Stimulated activated CD8-positive, alpha-beta memory T cell treated with anti-CD3 and anti-CD28 coated beads, Interleukin-12 subunit alpha, Interleukin-12 subunit beta, amount 100 ng/mL, for 24 hours (primary cell): ENCODE data around the gene YEATS2.

Source experiments
- DNase-seq: peaks from one replicate; pipeline ENCODE4 v3.0.0-alpha.2; 2020; ENCODE audit errors: extremely low read depth

The YEATS2 gene

DNA sequence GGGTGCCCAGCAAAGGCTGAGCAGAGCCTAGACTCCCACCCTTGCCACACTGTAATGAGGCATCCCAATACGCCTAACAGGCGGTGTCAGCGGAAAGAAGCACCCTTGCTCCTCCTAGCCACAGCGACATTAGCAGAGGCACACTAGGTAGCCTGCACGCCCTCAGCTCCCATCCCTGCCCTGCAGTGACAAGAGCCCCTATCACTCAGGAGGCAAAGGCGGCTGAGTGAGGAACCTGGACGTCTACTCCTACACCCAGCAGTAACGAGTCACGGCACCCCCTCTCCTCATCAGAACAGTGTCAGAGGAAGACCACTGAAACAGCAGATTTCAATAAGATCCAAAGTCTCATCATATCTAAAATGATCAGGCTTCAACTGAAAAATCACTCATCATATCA is 139.8 kb downstream of the YEATS2 start:
- DNase-seq, result no peak

DNA sequence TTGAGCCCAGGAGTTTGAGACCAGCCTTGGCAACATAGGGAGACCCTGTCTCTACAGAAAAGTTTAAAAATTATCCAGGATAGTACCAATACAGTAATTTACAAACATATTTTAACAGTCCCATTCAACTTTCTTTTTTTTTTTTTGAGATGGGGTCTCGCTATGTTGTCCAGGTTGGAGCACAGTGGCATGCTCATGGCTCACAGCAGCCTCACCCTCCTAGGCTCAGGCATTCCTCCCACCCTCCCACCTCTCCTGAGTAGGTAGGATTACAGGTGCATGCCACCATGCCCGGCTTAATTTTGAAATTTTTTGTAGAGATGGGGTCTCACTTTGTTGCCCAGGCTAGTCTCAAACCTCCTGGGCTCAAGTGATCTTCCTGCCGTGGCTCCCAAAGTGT is 140.3 kb downstream of the YEATS2 start:
- no peak for DNase-seq

DNA sequence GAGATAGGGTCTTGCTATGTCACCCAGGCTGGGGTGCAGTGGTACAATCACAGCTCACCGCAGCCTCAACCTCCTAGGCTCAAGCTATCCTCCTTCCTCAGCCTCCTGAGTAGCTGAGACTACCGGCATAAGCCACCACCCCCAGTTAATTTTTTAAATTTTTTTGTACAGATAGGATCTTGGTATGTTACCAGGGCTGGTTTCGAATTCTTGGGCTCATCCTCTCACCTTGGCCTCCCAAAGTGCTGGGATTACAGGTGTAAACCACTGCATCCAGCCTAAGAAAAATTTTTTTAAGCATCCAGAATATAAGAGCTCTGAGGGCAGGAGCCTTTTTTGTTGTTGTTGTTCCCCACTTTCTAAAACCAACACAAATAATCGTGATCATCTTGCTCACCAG is 142.2 kb downstream of the YEATS2 start:
- DNase-seq, result no peak

DNA sequence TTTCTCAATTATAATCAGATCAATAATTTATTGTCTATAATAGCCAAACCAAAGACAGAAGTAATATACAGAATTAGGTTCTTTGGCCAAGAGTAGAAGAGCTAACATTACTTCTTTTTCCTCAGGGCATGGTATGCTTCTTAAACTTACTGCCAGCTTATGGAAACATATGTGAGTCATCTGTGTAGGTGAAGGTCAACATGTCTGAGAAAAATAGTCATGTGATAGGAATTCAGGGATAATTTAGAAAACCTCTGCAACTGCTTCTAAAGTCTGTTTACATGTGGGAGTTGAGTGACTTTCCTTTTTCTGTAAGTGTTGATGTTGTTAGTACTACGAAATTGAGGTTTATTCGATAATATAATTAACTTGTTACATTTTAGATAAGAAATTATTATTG is 147.0 kb downstream of the YEATS2 start:
- no peak for DNase-seq

DNA sequence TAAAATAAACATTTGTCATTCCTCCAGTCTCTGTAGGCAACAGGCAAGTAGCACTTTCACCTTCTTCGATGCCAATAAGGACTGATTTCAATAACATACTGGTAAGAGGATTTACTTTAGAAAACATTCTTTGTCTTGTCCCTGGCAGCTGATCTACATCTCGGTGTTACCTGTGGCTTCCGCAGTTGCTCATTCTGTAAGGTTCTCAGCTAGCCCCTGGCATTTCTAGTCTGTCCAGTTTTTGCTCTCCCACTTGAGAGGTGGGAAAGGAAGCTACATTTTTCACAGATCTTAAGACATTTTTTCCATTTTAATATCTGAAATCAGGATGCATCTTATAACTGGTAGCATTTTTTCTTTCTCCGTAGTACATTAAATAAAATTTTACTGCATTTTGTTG is 147.5 kb downstream of the YEATS2 start:
- DNase-seq, result no peak

DNA sequence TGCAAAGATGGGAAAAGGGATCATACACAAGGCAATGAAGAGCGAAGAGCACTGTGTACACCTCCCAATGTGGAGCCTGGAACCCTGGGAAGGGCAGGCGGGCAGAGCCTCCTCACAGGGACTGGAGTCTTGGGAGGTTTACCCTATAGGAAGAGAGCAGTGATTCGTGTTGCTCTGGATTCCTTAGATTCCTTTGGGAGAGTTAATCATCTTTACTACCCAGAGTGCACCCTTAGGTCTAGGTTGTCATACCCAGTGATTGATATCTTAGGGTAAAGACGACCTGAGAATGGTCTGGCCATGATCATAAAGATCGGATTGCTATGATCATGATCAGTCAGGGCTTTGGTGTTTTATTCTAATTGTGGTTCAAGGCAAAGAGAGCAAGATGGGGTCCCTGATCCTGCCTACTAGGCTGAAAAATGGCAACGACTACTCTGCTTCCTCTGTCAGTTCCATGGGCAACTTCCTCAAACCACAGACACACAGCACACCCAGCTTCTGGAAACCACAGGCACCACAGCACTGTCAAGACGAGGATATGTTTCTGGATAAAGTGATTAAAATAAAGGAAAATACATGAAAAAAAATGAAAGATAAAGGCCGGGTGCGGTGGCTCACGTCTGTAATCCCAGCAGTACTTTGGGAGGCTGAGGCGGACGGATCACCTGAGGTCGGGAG is 148.2 kb downstream of the YEATS2 start:
- DNase-seq, result no peak

DNA sequence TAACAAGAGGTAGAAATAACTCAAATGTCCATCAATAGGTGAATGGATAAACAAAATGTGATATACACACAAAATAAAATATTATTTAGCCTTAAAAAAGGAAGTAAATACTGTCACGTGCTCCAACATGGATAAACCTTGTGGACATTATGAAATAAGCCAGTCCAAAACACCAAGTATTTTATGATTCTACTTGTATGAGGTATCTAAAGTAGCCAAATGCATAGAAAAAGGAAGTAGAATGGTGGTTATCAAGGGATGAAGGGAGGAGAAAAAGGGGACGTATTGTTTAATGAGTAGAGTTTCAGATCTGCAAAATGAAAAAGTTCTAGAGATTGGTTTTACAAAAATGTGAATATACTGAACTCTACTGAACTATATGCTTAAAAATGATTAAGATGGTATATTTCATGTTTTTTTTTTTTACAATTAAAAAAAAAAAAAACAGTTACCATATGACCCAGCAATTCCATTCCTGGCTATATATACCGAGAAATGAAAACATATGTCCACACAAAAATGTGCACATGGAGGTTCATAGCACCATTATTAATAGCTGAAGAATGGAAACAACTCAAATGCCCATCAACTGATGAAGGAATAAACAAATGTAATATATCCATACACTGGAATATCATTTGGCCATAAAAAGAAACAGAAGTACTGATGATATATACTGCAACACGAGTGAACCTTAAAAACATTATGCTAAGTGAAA is 156.9 kb downstream of the YEATS2 start:
- DNase-seq, result no peak

DNA sequence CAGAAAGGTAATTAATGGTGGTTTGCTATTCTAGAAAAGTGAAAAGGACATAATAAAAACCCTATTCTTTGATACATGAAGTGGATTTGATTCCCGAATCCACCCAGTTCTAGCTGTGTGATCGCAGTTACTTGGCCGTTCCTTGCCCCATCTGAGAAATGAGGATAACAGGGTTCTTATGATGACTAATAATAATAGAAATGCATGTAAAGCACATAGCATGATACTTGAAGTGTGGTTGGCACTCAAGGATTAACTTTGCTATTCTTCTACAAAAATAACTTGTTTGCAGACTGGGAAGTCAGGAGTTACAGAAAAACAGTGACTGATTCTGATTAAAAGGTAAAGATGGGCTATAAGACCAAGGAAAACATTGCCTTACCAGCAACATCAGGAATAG is 160.3 kb downstream of the YEATS2 start:
- DNase-seq, result no peak
